GM19025 (cell line): ENCODE results near the gene SELENOH.

ENCODE experiments used
- ATAC-seq: cut with Tn5 transposase; IDR thresholded peaks from one replicate; pipeline ENCODE4 v1.9.1; 2021; ENCODE audit warnings: mild to moderate bottlenecking, low read depth, moderate library complexity; ENCODE audit not compliant: unreplicated experiment

The SELENOH gene

GRCh38 chr11:57745206-57745605 lies 3.9 kb downstream of the SELENOH start:
- ATAC-seq, result no peak

- ATAC-seq, result no peak
These were observed 5.6 kb downstream of the SELENOH start for GRCh38 chr11:57746920-57747319.

GRCh38 chr11:57751176-57751575 lies 9.9 kb downstream of the SELENOH start:
- ATAC-seq, result no peak

- no peak for ATAC-seq
These were observed 10.5 kb downstream of the SELENOH start, which contains the start of gene BTBD18 for GRCh38 chr11:57751676-57752253. Gene BTBD18, minus strand, starts transcription at chr11:57751819. Its CDS starts 631 bp downstream, at chr11:57751188.

- no peak for ATAC-seq
These were observed 11.7 kb downstream of the SELENOH start for GRCh38 chr11:57752954-57753353.

GRCh38 chr11:57758174-57758573 lies 16.9 kb downstream of the SELENOH start:
- ATAC-seq, result no peak

- peak; percentile 74 for ATAC-seq
These were observed 20.3 kb downstream of the SELENOH start, which contains the start of gene CTNND1 for GRCh38 chr11:57761301-57762234. Gene CTNND1, plus strand, starts transcription at chr11:57761802. Its CDS starts 29,677 bp downstream, at chr11:57791479.

GRCh38 chr11:57762235-57762861 lies 21.1 kb downstream of the SELENOH start:
- ATAC-seq, result no peak

GRCh38 chr11:57763568-57763967 lies 22.3 kb downstream of the SELENOH start:
- no peak for ATAC-seq

GRCh38 chr11:57764021-57764420 lies 22.7 kb downstream of the SELENOH start:
- ATAC-seq, result no peak

GRCh38 chr11:57764566-57764965 lies 23.3 kb downstream of the SELENOH start:
- ATAC-seq, result no peak

- no peak for ATAC-seq
These were observed 23.7 kb downstream of the SELENOH start for GRCh38 chr11:57764972-57765371.

- ATAC-seq, result no peak
These were observed 29.5 kb downstream of the SELENOH start for GRCh38 chr11:57770793-57771192.

- no peak for ATAC-seq
These were observed 30.1 kb downstream of the SELENOH start for GRCh38 chr11:57771365-57771764.

GRCh38 chr11:57772562-57772961 lies 31.3 kb downstream of the SELENOH start:
- no peak for ATAC-seq

- no peak for ATAC-seq
These were observed 31.8 kb downstream of the SELENOH start for GRCh38 chr11:57773026-57773598.

- ATAC-seq, result no peak
These were observed 34.2 kb downstream of the SELENOH start for GRCh38 chr11:57775491-57775890.

GRCh38 chr11:57776031-57776521 lies 34.8 kb downstream of the SELENOH start:
- ATAC-seq, result no peak

GRCh38 chr11:57776577-57777210 lies 35.4 kb downstream of the SELENOH start:
- no peak for ATAC-seq

- ATAC-seq, result no peak
These were observed 36.7 kb downstream of the SELENOH start for GRCh38 chr11:57777969-57778317.
